Measurements from ENCODE around the gene NEMP2.

DNA sequence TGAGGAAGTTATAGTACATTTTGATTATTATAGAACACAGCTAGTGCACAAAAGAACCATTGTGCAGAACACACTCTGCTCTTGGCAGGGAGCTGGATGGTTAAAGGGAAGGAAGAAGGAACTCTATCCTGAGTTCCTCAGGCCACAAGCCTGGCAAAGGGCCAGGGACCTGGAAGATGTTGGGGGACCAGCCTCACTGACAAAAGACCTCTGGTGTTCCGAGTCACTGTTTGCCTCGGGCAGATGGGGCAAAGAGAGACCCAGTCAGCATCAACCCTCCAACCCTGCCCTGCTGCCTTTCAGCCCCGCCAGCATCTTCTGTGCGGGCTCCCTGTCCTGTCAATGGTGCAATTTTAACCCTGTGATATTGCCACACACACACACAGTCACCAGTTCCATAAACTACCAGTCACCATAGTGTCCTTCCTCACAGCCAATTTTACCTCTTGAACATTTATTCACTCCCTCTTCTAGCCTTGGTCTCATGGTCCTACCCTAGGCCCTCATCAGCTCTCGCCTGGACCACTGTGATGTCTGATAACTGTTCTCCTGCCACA lies 21.9 kb downstream of the NEMP2 start:
- TF ChIP-seq ZSCAN20 (CRISPR knock-in tag; IDR thresholded peaks at IDR 0.05) = no peak
- TF ChIP-seq CEBPB (IDR thresholded peaks at IDR 0.05) = no peak
- TF ChIP-seq POLR2A (IDR thresholded peaks at IDR 0.05; ENCODE audit: low read length) = no peak
- TF ChIP-seq, protein P1, sequence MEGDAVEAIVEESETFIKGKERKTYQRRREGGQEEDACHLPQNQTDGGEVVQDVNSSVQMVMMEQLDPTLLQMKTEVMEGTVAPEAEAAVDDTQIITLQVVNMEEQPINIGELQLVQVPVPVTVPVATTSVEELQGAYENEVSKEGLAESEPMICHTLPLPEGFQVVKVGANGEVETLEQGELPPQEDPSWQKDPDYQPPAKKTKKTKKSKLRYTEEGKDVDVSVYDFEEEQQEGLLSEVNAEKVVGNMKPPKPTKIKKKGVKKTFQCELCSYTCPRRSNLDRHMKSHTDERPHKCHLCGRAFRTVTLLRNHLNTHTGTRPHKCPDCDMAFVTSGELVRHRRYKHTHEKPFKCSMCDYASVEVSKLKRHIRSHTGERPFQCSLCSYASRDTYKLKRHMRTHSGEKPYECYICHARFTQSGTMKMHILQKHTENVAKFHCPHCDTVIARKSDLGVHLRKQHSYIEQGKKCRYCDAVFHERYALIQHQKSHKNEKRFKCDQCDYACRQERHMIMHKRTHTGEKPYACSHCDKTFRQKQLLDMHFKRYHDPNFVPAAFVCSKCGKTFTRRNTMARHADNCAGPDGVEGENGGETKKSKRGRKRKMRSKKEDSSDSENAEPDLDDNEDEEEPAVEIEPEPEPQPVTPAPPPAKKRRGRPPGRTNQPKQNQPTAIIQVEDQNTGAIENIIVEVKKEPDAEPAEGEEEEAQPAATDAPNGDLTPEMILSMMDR (IDR thresholded peaks at IDR 0.05) = no peak
- no peak for TF ChIP-seq MYC (IDR thresholded peaks at IDR 0.05; ENCODE audit: borderline replicate concordance, low read length)
- TF ChIP-seq RAD21 (conservative IDR thresholded peaks at IDR 0.05 in 1 of 2, IDR thresholded peaks at IDR 0.05 in 1 of 2) = no peak

Measured in A549 (cell line).